Hepatocyte (in vitro differentiated cells): ENCODE results near the gene ACSL3. TPM values are rescaled to one million over a fixed set of nuclear protein-coding genes. Genes with fewer than 3 reads are reported as not detected.

Source experiments
- DNase-seq: peaks from one replicate; pipeline ENCODE4 v3.0.0-alpha.2; 2016; ENCODE audit warnings: low spot score
- H2AFZ ChIP-seq: fragments of 200-600 bp; sonication (generic); 2 replicates; pipeline ENCODE4 v1.6.0; 2016; ENCODE audit warnings: antibody characterized with exemption, mild to moderate bottlenecking
- H3K27ac ChIP-seq: fragments of 200-600 bp; sonication (generic); 2 replicates; pipeline ENCODE4 v1.5.1; 2016; ENCODE audit warnings: mild to moderate bottlenecking
- H3K27me3 ChIP-seq: fragments of 200-600 bp; sonication (generic); 2 replicates; pipeline ENCODE4 v1.6.1; 2016
- H3K36me3 ChIP-seq: fragments of 200-600 bp; sonication (generic); replicated peaks from 2 replicates; pipeline ENCODE4 v1.5.1; 2016; ENCODE audit warnings: low read depth; ENCODE audit not compliant: insufficient read depth
- H3K4me1 ChIP-seq: fragments of 200-600 bp; sonication (generic); 2 replicates; pipeline ENCODE4 v1.5.1; 2016; ENCODE audit warnings: mild to moderate bottlenecking, moderate library complexity; ENCODE audit not compliant: insufficient read depth
- H3K4me2 ChIP-seq: fragments of 200-600 bp; sonication (generic); 2 replicates; pipeline ENCODE4 v1.6.0; 2016
- H3K4me3 ChIP-seq: fragments of 200-600 bp; sonication (generic); 2 replicates; pipeline ENCODE4 v1.5.1; 2016; ENCODE audit warnings: mild to moderate bottlenecking
- H3K79me2 ChIP-seq: fragments of 200-600 bp; sonication (generic); 2 replicates; pipeline ENCODE4 v1.6.0; 2017; ENCODE audit warnings: mild to moderate bottlenecking
- H3K9me2 ChIP-seq: fragments of 200-600 bp; sonication (generic); replicated peaks from 2 replicates; pipeline ENCODE4 v1.6.0; 2017; ENCODE audit warnings: mild to moderate bottlenecking; ENCODE audit not compliant: insufficient read depth
- H3K9me3 ChIP-seq: fragments of 200-600 bp; sonication (generic); 2 replicates; pipeline ENCODE4 v1.5.1; 2016; ENCODE audit warnings: low read depth, mild to moderate bottlenecking
- H4K20me1 ChIP-seq: fragments of 200-600 bp; sonication (generic); 2 replicates; pipeline ENCODE4 v1.6.0; 2016; ENCODE audit warnings: mild to moderate bottlenecking; ENCODE audit not compliant: insufficient read depth, poor library complexity, severe bottlenecking
- EZH2 ChIP-seq: fragments of 200-600 bp; sonication (generic); IDR thresholded peaks from 2 replicates; pipeline ENCODE4 v1.6.1; 2016; ENCODE audit warnings: antibody characterized with exemption, mild to moderate bottlenecking, borderline replicate concordance
- EZH2phosphoT487 ChIP-seq: fragments of 200-600 bp; sonication (generic); IDR thresholded peaks from one replicate; pipeline ENCODE4 v1.6.1; 2018; ENCODE audit warnings: antibody characterized with exemption, mild to moderate bottlenecking, low read depth, moderate library complexity; ENCODE audit not compliant: unreplicated experiment, severe bottlenecking
- WGBS: methylation state at CpG from one replicate; pipeline ENCODE4 v1.1.6; 2016; ENCODE audit warnings: low lambda C conversion rate; ENCODE audit errors: missing lambda C conversion rate; 5-methylcytosine and 5-hydroxymethylcytosine counted together
- polyA plus RNA-seq: library from polyadenylated mRNA; unstranded; fragments of >200 nt; fragmentation: Nextera tagmentation; extraction: Ambion mirVana; gene quantifications from 2 replicates; pipeline ENCODE4 v1.2.1, GENCODE V29; 2016
- total RNA-seq: library from RNA; depleted of rRNA; stranded (reverse); fragments of >200 nt; gene quantifications from 2 replicates; pipeline ENCODE4 v1.2.3, GENCODE V29; 2014
- TF ChIP-seq, protein P1 (sequence below): fragments of 200-600 bp; sonication (generic); IDR thresholded peaks from 2 replicates; pipeline ENCODE4 v1.5.1; 2016; ENCODE audit warnings: antibody characterized with exemption, mild to moderate bottlenecking; ENCODE audit not compliant: poor library complexity

Gene ACSL3
- total and polyA plus RNA-seq, 2 experiments from 2014 or later, result 82.1 to 133 TPM

DNA sequence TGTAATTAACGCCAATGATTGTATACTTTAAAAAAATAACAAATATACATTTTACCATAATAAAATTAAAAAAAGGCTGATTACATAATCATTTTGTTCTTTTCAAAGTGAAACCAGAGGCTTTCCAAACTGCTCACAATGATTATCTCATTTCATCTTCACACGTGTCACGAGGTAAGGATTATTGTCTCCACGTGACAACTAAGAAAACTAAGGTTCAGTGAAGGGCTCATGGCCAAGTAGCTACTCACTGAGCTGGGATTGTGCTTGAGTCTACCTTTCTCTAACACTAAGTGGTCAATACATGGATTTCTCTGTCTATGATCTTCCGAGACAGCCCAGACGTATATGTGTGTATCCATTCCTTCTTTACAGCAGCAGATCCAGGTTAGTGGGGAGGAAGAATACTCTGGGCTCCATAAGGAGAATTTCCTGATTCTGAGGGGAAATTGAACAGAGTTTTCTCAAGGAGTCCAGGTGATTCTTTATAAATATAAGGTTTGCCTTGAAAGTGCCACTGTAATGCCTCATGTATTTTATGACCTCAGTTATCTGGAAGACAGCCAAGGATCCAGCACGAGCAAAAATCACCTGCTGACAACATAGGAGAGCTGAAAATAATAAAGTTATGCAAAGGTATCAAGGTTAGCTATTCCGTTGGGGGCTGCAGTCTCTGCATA is 25.6 kb upstream of the ACSL3 start:
- peak; percentile 60 for DNase-seq
- Histone ChIP-seq H3K27ac (peak overlapping the region; percentile 73), H3K4me1 (peaks cover 6% of the 10 kb centered on the region), H3K36me3 (no peaks in the 10 kb centered on the region), H4K20me1 (no peaks in the 10 kb centered on the region), H2AFZ (no peak overlapping the region), H3K9me2 (no peaks in the 10 kb centered on the region), H3K4me3 (no peak overlapping the region), H3K4me2 (no peak overlapping the region), H3K79me2 (no peaks in the 10 kb centered on the region), H3K9me3 (no peaks in the 10 kb centered on the region), H3K27me3 (no peaks in the 10 kb centered on the region)
- TF ChIP-seq, protein P1, sequence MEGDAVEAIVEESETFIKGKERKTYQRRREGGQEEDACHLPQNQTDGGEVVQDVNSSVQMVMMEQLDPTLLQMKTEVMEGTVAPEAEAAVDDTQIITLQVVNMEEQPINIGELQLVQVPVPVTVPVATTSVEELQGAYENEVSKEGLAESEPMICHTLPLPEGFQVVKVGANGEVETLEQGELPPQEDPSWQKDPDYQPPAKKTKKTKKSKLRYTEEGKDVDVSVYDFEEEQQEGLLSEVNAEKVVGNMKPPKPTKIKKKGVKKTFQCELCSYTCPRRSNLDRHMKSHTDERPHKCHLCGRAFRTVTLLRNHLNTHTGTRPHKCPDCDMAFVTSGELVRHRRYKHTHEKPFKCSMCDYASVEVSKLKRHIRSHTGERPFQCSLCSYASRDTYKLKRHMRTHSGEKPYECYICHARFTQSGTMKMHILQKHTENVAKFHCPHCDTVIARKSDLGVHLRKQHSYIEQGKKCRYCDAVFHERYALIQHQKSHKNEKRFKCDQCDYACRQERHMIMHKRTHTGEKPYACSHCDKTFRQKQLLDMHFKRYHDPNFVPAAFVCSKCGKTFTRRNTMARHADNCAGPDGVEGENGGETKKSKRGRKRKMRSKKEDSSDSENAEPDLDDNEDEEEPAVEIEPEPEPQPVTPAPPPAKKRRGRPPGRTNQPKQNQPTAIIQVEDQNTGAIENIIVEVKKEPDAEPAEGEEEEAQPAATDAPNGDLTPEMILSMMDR, result no peak
- TF ChIP-seq EZH2 (no peak), EZH2phosphoT487 (no peak)
- 67% methylated on average over 8 of the region's 8 CpGs for WGBS

DNA sequence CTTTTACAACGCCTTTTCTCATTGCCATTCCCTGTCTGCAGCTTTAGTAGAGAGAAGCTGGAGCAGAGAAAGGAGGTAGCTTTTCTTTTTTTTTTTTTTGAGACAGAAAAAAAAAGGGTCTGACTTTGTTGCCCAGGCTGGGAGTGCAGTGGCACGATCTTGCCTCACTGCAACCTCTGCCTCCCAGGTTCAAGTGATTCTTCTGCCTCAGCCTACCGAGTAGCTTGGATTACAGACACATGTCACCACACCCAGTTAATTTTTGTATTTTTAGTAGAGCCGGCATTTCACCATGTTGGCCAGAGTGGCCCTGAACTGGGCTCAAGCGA is 25.0 kb upstream of the ACSL3 start:
- Histone ChIP-seq H3K4me3 (no peak overlapping the region), H3K27me3 (no peaks in the 10 kb centered on the region), H3K4me2 (no peak overlapping the region), H3K9me2 (no peaks in the 10 kb centered on the region), H3K9me3 (no peaks in the 10 kb centered on the region), H3K27ac (peak overlapping the region; percentile 73), H3K36me3 (no peaks in the 10 kb centered on the region), H4K20me1 (no peaks in the 10 kb centered on the region), H3K79me2 (no peaks in the 10 kb centered on the region), H2AFZ (no peak overlapping the region), H3K4me1 (peaks cover 6% of the 10 kb centered on the region)
- TF ChIP-seq EZH2phosphoT487 (no peak), EZH2 (no peak)
- TF ChIP-seq, protein P1, result no peak
- no peak for DNase-seq
- WGBS, result 91% methylated on average over 5 of the region's 5 CpGs

DNA sequence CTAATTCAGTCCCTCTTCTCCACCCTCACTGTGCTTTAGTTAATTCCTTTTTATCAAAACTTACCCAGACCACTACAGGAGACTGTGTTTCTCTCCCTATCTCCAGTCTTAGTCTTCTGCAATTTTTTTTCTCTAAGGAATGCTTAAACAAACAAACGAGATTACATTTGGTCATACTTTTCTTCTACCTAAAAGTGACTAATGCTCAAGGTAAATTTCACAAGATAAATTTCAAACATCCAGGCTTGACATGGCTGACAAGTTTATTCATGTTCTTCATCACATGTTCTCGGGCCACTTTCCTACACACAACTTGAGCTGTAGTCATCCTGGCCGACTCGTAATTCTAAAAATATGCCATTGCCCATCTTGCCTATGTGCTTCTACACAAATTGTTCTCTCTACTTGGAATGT is 23.2 kb upstream of the ACSL3 start:
- Histone ChIP-seq H3K27me3 (no peaks in the 10 kb centered on the region), H4K20me1 (no peaks in the 10 kb centered on the region), H3K36me3 (no peaks in the 10 kb centered on the region), H3K4me1 (peaks cover 10% of the 10 kb centered on the region), H3K4me2 (peak overlapping the region; percentile 20), H3K4me3 (no peak overlapping the region), H3K9me2 (no peaks in the 10 kb centered on the region), H2AFZ (no peak overlapping the region), H3K27ac (peak overlapping the region; percentile 73), H3K9me3 (no peaks in the 10 kb centered on the region), H3K79me2 (no peaks in the 10 kb centered on the region)
- DNase-seq, result peak; percentile 65
- WGBS, result 56% methylated on average over 4 of the region's 4 CpGs
- TF ChIP-seq, protein P1, result no peak
- TF ChIP-seq EZH2phosphoT487, result no peak
- no peak for TF ChIP-seq EZH2
